ENCODE results near the gene TBC1D21. TPM values are rescaled to one million over a fixed set of nuclear protein-coding genes. Genes with fewer than 3 reads are reported as not detected.

The TBC1D21 gene
- total RNA-seq, 1 experiment from 2014 or later: not detected

DNA sequence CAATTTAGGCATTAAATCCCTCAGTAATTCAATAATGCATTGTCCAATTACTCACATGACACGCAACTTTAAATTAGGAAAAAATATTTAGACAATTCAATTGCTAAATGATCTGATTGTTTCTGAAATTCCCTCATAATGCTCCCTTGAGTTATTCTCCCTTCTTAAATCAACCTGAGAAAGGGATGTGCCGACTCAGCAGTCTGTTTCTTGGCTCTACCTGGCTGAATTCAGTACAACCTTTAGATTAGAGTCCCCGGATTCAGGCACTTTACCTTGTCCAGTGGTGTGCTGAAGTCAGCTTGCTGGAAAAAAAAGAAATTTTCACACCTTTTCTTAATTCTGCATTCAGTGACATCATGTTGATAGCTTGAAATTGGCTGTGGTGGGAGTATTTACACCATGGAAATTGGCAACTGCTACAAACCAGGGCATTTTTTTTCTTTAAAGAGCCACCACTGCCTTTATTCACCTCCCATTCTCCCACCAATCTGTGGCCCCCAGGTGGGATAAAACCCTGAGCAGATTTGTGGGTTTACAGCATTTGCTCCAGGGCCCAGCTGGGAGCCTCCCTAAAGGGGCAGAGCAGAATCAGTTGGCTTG lies 32.0 kb downstream of the TBC1D21 start:
- Histone ChIP-seq H4K20me1 (ENCODE audit: insufficient read depth) (no peaks in the 10 kb centered on the region), H3F3A (ENCODE audit: insufficient read depth, low read depth) (no peaks in the 10 kb centered on the region), H3K27ac (no peak overlapping the region), H3K4me3 (no peak overlapping the region), H3K9me2 (ENCODE audit: insufficient read depth) (no peaks in the 10 kb centered on the region), H3K79me2 (ENCODE audit: low read depth) (no peaks in the 10 kb centered on the region), H2AFZ (no peak overlapping the region), H3K36me3 (ENCODE audit: low read depth) (no peaks in the 10 kb centered on the region), H3K4me1 (replicated peaks; ENCODE audit: insufficient read depth) (no peaks in the 10 kb centered on the region), H3K4me2 (no peak overlapping the region), H3K27me3 (ENCODE audit: insufficient read depth, low read depth) (no peaks in the 10 kb centered on the region), H3K9me3 (ENCODE audit: insufficient read depth, low read depth) (no peaks in the 10 kb centered on the region)
- BruUV-seq (replicated peaks): no TSS peak
- no peak for DNase-seq
- POLR2A ChIA-PET (ENCODE audit: unreplicated experiment): no interaction called here
- no peak for TF ChIP-seq EZH2 (IDR thresholded peaks at IDR 0.05; ENCODE audit: low read depth)
- TF ChIP-seq, protein P1, sequence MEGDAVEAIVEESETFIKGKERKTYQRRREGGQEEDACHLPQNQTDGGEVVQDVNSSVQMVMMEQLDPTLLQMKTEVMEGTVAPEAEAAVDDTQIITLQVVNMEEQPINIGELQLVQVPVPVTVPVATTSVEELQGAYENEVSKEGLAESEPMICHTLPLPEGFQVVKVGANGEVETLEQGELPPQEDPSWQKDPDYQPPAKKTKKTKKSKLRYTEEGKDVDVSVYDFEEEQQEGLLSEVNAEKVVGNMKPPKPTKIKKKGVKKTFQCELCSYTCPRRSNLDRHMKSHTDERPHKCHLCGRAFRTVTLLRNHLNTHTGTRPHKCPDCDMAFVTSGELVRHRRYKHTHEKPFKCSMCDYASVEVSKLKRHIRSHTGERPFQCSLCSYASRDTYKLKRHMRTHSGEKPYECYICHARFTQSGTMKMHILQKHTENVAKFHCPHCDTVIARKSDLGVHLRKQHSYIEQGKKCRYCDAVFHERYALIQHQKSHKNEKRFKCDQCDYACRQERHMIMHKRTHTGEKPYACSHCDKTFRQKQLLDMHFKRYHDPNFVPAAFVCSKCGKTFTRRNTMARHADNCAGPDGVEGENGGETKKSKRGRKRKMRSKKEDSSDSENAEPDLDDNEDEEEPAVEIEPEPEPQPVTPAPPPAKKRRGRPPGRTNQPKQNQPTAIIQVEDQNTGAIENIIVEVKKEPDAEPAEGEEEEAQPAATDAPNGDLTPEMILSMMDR (conservative IDR thresholded peaks at IDR 0.05): no peak
- intact Hi-C loops (cut with micrococcal nuclease; ENCODE audit: unreplicated experiment): loop anchor here (5.0 to 10.0 kb wide), 2 partner anchors 191 to 343 kb away; no protein-coding TSS in a partner anchor
- CTCF ChIA-PET: no interaction called here

DNA sequence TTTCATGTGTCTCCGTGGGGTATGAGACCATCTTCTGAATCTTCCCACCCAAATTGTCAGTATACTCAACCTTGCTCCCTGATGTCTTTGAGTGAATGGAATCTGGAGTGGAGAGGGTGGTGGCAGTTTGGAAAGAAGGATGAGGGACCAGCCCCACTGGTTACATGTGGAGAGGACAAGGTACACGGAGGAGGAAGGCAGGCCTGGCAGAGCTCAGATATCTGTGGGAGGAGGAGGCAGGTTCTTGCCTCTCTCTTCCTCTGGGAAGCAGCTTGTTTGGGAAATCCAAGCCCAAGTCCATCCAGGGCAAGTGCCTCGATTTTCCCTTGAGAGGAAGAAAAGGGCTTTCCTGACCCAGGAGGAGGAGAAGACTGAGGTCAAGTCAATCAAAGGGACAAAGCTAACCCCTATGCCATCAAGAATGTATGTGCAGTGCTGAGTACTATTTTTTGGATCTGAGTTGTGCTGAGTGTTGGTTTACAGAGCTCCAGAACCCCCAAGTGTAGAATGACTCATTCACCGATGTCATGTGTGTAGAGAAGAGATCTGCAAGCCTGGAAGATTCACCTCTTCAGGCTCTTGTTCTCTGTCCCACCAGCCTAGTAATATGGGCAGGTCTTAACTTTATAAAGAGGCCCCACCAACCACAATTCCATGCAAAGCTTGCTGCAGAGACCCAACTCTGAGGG lies 33.1 kb downstream of the TBC1D21 start:
- no peak for DNase-seq
- BruUV-seq (replicated peaks): no TSS peak
- Histone ChIP-seq H3K36me3 (ENCODE audit: low read depth) (no peaks in the 10 kb centered on the region), H3K9me2 (ENCODE audit: insufficient read depth) (no peaks in the 10 kb centered on the region), H4K20me1 (ENCODE audit: insufficient read depth) (no peaks in the 10 kb centered on the region), H3K27me3 (ENCODE audit: insufficient read depth, low read depth) (no peaks in the 10 kb centered on the region), H2AFZ (no peak overlapping the region), H3K27ac (no peak overlapping the region), H3K4me2 (no peak overlapping the region), H3K79me2 (ENCODE audit: low read depth) (no peaks in the 10 kb centered on the region), H3K4me1 (replicated peaks; ENCODE audit: insufficient read depth) (no peaks in the 10 kb centered on the region), H3K4me3 (no peak overlapping the region), H3F3A (ENCODE audit: insufficient read depth, low read depth) (no peaks in the 10 kb centered on the region), H3K9me3 (ENCODE audit: insufficient read depth, low read depth) (no peaks in the 10 kb centered on the region)
- intact Hi-C loops (cut with micrococcal nuclease; ENCODE audit: unreplicated experiment): loop anchor here (5.0 to 10.0 kb wide), 2 partner anchors 192 to 344 kb away; no protein-coding TSS in a partner anchor
- ChIA-PET POLR2A (ENCODE audit: unreplicated experiment) (no interaction called here), CTCF (interaction anchor here (0.6 to 0.9 kb wide), 3 partner anchors 18 to 270 kb away, joined by 3 to 4 read pairs (median 3); no protein-coding TSS in a partner anchor)
- TF ChIP-seq EZH2 (IDR thresholded peaks at IDR 0.05; ENCODE audit: low read depth): no peak
- TF ChIP-seq, protein P1 (conservative IDR thresholded peaks at IDR 0.05): no peak

DNA sequence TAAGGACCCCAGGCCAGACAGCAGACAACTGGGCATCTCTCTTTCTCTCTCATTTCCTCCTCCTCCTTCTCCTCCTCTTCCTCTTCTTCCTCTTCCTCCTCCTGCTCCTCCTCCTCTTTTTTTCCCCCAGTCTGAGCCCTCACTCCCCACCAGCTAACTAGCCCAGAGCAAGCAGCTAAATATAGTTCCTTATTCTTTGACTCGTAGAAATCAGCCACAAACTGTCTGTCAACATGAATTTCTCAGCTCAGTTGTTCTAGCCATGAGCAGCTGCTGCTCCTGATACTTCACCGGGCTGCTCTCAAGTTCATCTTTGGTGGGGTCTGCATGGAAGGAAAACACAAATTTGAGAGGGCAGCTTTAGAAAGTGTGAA lies 33.7 kb downstream of the TBC1D21 start:
- Histone ChIP-seq H4K20me1 (ENCODE audit: insufficient read depth) (no peaks in the 10 kb centered on the region), H3K9me3 (ENCODE audit: insufficient read depth, low read depth) (no peaks in the 10 kb centered on the region), H3K79me2 (ENCODE audit: low read depth) (no peaks in the 10 kb centered on the region), H3K4me3 (no peak overlapping the region), H2AFZ (no peak overlapping the region), H3K36me3 (ENCODE audit: low read depth) (no peaks in the 10 kb centered on the region), H3K27ac (no peak overlapping the region), H3K27me3 (ENCODE audit: insufficient read depth, low read depth) (no peaks in the 10 kb centered on the region), H3K4me2 (no peak overlapping the region), H3K4me1 (replicated peaks; ENCODE audit: insufficient read depth) (no peaks in the 10 kb centered on the region), H3K9me2 (ENCODE audit: insufficient read depth) (no peaks in the 10 kb centered on the region), H3F3A (ENCODE audit: insufficient read depth, low read depth) (no peaks in the 10 kb centered on the region)
- TF ChIP-seq EZH2 (IDR thresholded peaks at IDR 0.05; ENCODE audit: low read depth): no peak
- TF ChIP-seq, protein P1 (conservative IDR thresholded peaks at IDR 0.05): no peak
- POLR2A ChIA-PET (ENCODE audit: unreplicated experiment): no interaction called here
- DNase-seq: no peak
- no TSS peak for BruUV-seq (replicated peaks)
- intact Hi-C loops (cut with micrococcal nuclease; ENCODE audit: unreplicated experiment): loop anchor here (5.0 to 10.0 kb wide), 2 partner anchors 192 to 345 kb away; no protein-coding TSS in a partner anchor
- CTCF ChIA-PET: interaction anchor here (0.6 to 1.2 kb wide), 4 partner anchors 17 to 271 kb away, joined by 3 to 4 read pairs (median 3); no protein-coding TSS in a partner anchor

All from PC-9 (cell line).